BJ (cell line): ENCODE measurements around the gene KIF25. TPM values are rescaled to one million over a fixed set of nuclear protein-coding genes. Genes with fewer than 3 reads are reported as not detected.

ENCODE experiments used
- CTCF ChIA-PET: fragments of 350-600 bp; formaldehyde crosslinking; extraction: SDS; loops from one replicate; lab custom pipeline; 2021; ENCODE audit warnings: antibody characterized with exemption, inconsistent platforms; lab: Yijun Ruan, JAX
- POLR2A ChIA-PET: fragments of 300-600 bp; sonication (Branson Sonifier 250); formaldehyde crosslinking; extraction: SDS; loops from one replicate; lab custom pipeline; 2021; ENCODE audit warnings: antibody characterized with exemption; lab: Charles Lee
- DNase-seq: peaks from one replicate; pipeline ENCODE4 v3.0.0-alpha.2; 2011; ENCODE audit warnings: low read depth
- H3K27me3 ChIP-seq: 2 replicates; pipeline ENCODE4 v1.6.0; 2011; ENCODE audit warnings: low read length; ENCODE audit not compliant: control insufficient read depth, insufficient read depth
- H3K36me3 ChIP-seq: 2 replicates; pipeline ENCODE4 v1.5.1; 2011; ENCODE audit warnings: low read length; ENCODE audit not compliant: control insufficient read depth, insufficient read depth
- H3K4me3 ChIP-seq: 2 replicates; pipeline ENCODE4 v1.5.1; 2011; ENCODE audit warnings: low read depth, mild to moderate bottlenecking, control low read depth, low read length
- polyA plus RNA-seq: library from polyadenylated mRNA; depleted of rRNA; stranded (reverse); fragments of >200 nt; gene quantifications from 2 replicates; pipeline ENCODE4 v1.2.3, GENCODE V29; 2011
- TF ChIP-seq, protein P1 (sequence below): IDR thresholded peaks from 2 replicates; pipeline ENCODE4 v1.5.1; 2011; ENCODE audit warnings: low read depth, mild to moderate bottlenecking, control low read depth, inconsistent platforms, low read length, moderate library complexity; ENCODE audit not compliant: insufficient read depth

KIF25 gene
- polyA plus RNA-seq, 1 experiment, result not detected

DNA sequence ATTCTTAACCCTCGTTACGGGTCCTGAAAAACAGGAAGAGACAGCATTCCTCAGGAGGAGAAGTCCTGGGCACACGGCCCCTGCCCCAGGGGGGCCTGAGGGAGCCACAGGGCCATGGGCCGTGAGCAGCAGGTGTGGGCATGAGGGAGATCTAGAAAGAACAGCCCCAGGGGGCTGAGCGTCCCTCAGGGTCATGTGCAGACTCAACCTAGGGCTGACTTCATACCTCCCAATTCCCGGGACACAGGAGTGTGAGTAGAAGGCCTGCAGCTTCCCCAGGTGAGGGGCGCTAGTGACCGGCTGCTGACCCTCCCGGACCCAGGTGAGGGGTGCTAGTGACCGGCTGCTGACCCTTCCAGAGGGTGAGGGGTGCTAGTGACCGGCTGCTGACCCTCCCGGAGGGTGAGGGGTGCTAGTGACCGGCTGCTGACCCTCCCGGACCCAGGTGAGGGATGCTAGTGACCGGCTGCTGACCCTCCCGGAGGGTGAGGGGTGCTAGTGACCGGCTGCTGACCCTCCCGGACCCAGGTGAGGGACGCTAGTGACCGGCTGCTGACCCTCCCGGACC is 46.5 kb downstream of the KIF25 start:
- H3K4me3 ChIP-seq, result no peak overlapping the region
- H3K36me3 ChIP-seq, result no peaks in the 10 kb centered on the region
- POLR2A ChIA-PET, result no interaction called here
- H3K27me3 ChIP-seq, result no peaks in the 10 kb centered on the region
- no peak for DNase-seq
- TF ChIP-seq, protein P1, sequence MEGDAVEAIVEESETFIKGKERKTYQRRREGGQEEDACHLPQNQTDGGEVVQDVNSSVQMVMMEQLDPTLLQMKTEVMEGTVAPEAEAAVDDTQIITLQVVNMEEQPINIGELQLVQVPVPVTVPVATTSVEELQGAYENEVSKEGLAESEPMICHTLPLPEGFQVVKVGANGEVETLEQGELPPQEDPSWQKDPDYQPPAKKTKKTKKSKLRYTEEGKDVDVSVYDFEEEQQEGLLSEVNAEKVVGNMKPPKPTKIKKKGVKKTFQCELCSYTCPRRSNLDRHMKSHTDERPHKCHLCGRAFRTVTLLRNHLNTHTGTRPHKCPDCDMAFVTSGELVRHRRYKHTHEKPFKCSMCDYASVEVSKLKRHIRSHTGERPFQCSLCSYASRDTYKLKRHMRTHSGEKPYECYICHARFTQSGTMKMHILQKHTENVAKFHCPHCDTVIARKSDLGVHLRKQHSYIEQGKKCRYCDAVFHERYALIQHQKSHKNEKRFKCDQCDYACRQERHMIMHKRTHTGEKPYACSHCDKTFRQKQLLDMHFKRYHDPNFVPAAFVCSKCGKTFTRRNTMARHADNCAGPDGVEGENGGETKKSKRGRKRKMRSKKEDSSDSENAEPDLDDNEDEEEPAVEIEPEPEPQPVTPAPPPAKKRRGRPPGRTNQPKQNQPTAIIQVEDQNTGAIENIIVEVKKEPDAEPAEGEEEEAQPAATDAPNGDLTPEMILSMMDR, result no peak
- CTCF ChIA-PET, result interaction anchor here (0.6 kb wide), 1 partner anchor 23 kb away, joined by 5 read pairs; no protein-coding TSS in a partner anchor

DNA sequence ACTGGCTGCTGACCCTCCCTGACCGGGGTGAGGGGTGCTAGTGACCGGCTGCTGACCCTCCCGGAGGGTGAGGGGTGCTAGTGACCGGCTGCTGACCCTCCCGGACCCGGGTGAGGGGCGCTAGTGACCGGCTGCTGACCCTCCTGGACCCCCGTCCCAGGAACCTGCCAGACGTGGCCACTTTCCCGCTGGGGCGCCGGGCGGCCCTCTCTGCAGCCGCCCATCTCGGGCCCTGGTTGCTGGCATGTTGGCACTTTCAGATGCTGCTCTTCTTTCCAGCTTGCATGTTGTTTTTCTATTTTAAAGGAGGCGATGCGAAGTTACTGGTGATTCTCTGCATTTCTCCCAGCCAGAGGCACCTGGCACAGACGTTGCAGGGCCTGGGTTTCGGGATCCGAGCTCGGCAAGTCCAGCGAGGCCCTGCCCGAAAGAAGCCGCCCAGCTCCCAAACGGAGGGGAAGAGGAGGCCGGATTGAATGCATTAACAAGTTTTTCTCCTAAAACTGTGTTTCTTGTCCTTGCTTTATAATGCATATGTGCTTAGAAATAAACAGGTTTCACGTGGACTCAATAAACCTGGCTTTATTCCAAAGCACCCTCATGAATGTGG is 47.2 kb downstream of the KIF25 start:
- CTCF ChIA-PET, result interaction anchor here (0.6 kb wide), 1 partner anchor 24 kb away, joined by 5 read pairs; no protein-coding TSS in a partner anchor
- H3K4me3 ChIP-seq, result no peak overlapping the region
- no peaks in the 10 kb centered on the region for H3K27me3 ChIP-seq
- TF ChIP-seq, protein P1, result no peak
- no peak for DNase-seq
- H3K36me3 ChIP-seq, result no peaks in the 10 kb centered on the region
- POLR2A ChIA-PET, result no interaction called here

DNA sequence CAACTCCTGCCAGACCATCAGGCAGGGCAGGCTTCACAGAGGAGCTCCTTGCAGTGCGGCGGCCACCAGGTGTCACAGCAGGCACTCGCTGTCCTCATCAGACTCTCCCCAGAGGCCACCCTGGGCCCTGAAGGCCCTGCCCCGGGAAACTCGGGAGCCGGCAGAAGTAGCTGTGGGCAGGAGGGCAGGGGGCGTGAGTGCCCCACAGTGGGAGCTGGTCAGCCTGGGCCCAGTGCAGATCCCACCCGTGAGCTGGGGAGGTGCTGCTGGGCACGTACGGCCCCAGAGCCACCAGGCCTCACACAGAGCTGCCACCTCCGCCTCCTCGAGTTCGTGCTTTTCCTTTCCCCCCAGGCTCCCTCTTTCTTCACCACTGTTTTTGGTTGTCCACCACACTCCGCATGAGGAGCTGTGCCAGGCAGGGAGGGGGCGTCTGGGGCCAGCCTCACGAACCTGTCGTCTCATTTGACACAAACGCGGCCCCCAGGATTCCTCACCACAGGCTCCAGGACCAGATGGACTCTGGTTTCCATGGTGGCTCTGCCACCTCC is 47.7 kb downstream of the KIF25 start:
- TF ChIP-seq, protein P1, result no peak
- POLR2A ChIA-PET, result no interaction called here
- CTCF ChIA-PET, result no interaction called here

DNA sequence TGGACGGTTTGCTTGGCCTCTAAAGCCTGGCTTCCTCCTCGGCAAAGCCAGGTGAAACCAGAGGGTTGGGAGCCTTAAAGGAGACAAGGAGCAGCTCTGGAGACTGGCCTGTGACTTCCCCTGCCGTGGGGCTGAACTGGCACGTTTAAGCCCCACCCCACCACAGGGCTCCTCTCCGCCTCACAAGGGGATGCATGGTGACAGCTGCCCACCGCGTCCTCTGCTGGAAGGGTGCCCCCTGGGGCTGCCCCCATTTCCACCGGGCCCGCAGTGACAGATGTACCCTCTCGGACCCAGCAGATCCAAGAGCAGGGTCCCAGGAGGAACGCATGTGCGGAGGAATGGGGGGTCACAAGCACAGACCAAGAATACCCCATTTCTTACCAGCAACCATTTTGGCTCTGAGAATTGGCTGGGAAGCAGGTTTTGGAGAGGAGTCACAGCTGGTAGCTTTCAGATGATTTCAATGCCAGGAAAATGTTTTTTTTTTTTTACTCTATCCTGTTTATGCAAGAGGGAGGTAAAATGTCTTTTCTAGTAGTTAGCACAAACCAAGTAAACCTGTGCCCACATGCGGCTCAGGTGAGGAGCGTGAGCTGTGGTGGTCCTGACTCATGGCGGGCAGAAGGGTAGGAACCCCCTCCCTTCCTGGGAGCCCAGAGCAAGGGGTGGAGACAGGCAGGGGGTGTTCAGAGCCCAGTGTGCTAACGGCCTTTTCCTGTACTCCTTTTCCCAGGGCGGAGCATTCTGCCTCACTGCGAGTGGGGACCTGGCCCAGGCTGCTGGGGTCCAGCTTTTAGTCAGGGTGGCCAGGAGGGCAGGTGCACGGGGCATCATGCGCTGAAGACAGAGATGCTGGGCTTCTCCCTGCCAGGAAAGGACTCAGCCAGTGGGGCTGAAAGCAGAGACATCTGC is 48.5 kb downstream of the KIF25 start:
- Histone ChIP-seq H3K27me3 (no peaks in the 10 kb centered on the region), H3K36me3 (no peaks in the 10 kb centered on the region), H3K4me3 (no peak overlapping the region)
- ChIA-PET POLR2A (no interaction called here), CTCF (no interaction called here)
- TF ChIP-seq, protein P1, result no peak
- no peak for DNase-seq

More for the DNA sequence above, 47.7 kb downstream of the KIF25 start:
- Histone ChIP-seq H3K36me3 (no peaks in the 10 kb centered on the region), H3K27me3 (no peaks in the 10 kb centered on the region), H3K4me3 (no peak overlapping the region)
- DNase-seq, result no peak

DNA sequence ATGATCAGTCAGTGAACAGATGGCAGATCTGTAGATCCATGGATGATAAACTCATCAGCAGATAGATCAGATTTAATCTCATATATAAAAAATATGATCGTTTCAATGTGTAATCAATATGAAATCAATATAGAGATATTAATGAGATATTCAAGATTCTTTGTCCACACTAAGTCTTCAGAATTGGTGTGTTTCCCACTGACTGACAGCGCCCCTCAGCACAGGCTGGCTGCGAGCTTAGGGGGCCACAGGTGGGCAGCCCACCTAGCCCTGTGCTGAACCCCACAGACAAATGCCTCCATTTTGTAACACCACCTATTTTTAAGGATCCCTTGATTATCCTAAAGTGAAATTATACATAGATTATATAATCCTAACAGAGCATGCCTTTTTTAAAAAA is 49.2 kb downstream of the KIF25 start:
- no peaks in the 10 kb centered on the region for H3K36me3 ChIP-seq
- no peak for DNase-seq
- H3K4me3 ChIP-seq, result no peak overlapping the region
- no peaks in the 10 kb centered on the region for H3K27me3 ChIP-seq
- TF ChIP-seq, protein P1, result no peak
- ChIA-PET POLR2A (no interaction called here), CTCF (no interaction called here)
